ENCODE measurements around the gene ARID4B.

The ARID4B gene

GRCh38 chr1:235157150-235157549 lies 170.8 kb downstream of the ARID4B start:
- no peak for DNase-seq

- no peak for DNase-seq
These were observed 171.2 kb downstream of the ARID4B start for GRCh38 chr1:235156740-235157139.

- no peak for DNase-seq
These were observed 171.7 kb downstream of the ARID4B start for GRCh38 chr1:235156265-235156664.

GRCh38 chr1:235152235-235152634 lies 175.7 kb downstream of the ARID4B start:
- DNase-seq: no peak

- DNase-seq: no peak
These were observed 176.9 kb downstream of the ARID4B start for GRCh38 chr1:235151033-235151432.

- no peak for DNase-seq
These were observed 178.2 kb downstream of the ARID4B start for GRCh38 chr1:235149824-235150223.

GRCh38 chr1:235147269-235147668 lies 180.7 kb downstream of the ARID4B start:
- DNase-seq: no peak

GRCh38 chr1:235145639-235146038 lies 182.3 kb downstream of the ARID4B start:
- DNase-seq: no peak

- DNase-seq: no peak
These were observed 185.0 kb downstream of the ARID4B start for GRCh38 chr1:235142991-235143390.

GRCh38 chr1:235139315-235139714 lies 188.7 kb downstream of the ARID4B start:
- no peak for DNase-seq

GRCh38 chr1:235138821-235139220 lies 189.2 kb downstream of the ARID4B start:
- no peak for DNase-seq

GRCh38 chr1:235136111-235136510 lies 191.9 kb downstream of the ARID4B start:
- no peak for DNase-seq

- DNase-seq: no peak
These were observed 193.8 kb downstream of the ARID4B start for GRCh38 chr1:235134171-235134570.

- DNase-seq: no peak
These were observed 194.9 kb downstream of the ARID4B start for GRCh38 chr1:235133086-235133485.

- DNase-seq: no peak
These were observed 196.0 kb downstream of the ARID4B start for GRCh38 chr1:235131961-235132360.

- DNase-seq: no peak
These were observed 197.2 kb downstream of the ARID4B start for GRCh38 chr1:235130766-235131270.

- DNase-seq: no peak
These were observed 198.0 kb downstream of the ARID4B start for GRCh38 chr1:235129774-235130570.

- peak; percentile 93 for DNase-seq
These were observed 199.3 kb downstream of the ARID4B start, which contains the start of gene TOMM20 for GRCh38 chr1:235128456-235129328. TOMM20 (minus strand) TSS chr1:235128837; CDS start chr1:235128715, 122 bp downstream.

GRCh38 chr1:235127732-235128455 lies 200.1 kb downstream of the ARID4B start:
- DNase-seq: no peak

GRCh38 chr1:235127203-235127602 lies 200.8 kb downstream of the ARID4B start:
- no peak for DNase-seq

- DNase-seq: no peak
These were observed 203.3 kb downstream of the ARID4B start for GRCh38 chr1:235124665-235125064.

GRCh38 chr1:235124111-235124510 lies 203.9 kb downstream of the ARID4B start:
- DNase-seq: no peak

- no peak for DNase-seq
These were observed 205.6 kb downstream of the ARID4B start for GRCh38 chr1:235122348-235122747.
